Endometrial microvascular endothelial cells (primary cell): Measurements from ENCODE around the gene COL12A1. TPM values are rescaled to one million over a fixed set of nuclear protein-coding genes. Genes with fewer than 3 reads are reported as not detected.
"Not testable (repeated sequence)": the region's sequence is repeated elsewhere in the genome, so short reads cannot be mapped to it uniquely, and the experiment has no call there.

Source experiments
- in situ Hi-C: cut with HindIII; loops from 2 replicates; pipeline ENCODE4 v1.10.0; 2017; ENCODE audit warnings: low sequenced_read_pairs, low pct_unique_long_range_greater_than_20kb; ENCODE audit errors: inconsistent ontology term
- total RNA-seq: library from RNA; depleted of rRNA; stranded (reverse); fragments of >200 nt; gene quantifications from one replicate; pipeline ENCODE4 v1.2.3, GENCODE V29; 2015; ENCODE audit errors: inconsistent ontology term

The COL12A1 gene
- total RNA-seq, 1 donor from 2014 or later, result 64.7 TPM

DNA sequence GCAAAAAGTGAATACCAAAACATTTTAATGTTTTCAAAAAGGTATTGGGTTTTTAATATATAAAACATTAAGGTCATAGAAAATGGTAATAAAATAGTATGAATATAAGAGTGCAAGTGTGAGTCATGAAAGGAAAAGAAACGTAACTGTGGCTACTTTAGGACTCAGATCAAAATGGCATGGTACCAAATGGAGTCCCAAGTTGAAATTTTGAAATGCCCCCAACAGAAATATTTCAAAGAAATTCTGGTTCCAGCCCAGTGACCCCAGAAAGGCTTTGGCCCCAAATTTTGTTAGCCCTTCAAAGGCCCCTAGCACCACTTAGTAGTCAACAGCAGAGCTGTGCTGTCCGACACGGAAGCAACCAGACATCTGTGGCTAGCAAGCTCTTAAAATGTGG, 6.0 kb downstream of the COL12A1 start:
- in situ Hi-C loops, result loop anchor here (25.0 kb wide), 1 partner anchor 1113 kb away; no protein-coding TSS in a partner anchor

DNA sequence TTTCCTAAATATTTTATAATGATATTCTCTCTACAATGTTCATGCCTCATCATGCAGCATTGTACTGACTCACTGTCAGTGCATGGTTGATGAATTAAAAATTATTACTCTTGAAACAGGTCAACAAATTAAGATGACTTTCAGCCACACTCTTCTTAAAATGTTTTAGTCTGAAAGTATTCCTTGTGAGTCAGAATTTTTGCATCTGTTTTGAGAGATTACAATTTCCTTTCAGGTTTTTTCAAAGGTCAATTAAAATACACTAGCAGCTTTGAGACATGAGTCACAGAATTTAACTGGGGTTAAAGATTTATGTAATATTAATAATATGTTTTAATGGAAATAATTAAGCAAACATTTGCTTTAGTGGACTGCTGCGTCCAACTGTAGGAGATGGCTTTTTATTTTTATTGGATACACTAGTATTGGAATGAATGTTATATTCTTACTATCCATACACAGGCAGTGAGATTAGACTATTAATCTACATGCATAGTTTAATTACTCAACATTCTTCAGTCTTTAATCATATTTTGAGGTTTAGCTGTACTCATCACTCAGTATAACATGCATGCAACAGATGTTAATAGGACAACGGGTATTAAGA, 9.7 kb downstream of the COL12A1 start:
- in situ Hi-C loops, result no loop called here

DNA sequence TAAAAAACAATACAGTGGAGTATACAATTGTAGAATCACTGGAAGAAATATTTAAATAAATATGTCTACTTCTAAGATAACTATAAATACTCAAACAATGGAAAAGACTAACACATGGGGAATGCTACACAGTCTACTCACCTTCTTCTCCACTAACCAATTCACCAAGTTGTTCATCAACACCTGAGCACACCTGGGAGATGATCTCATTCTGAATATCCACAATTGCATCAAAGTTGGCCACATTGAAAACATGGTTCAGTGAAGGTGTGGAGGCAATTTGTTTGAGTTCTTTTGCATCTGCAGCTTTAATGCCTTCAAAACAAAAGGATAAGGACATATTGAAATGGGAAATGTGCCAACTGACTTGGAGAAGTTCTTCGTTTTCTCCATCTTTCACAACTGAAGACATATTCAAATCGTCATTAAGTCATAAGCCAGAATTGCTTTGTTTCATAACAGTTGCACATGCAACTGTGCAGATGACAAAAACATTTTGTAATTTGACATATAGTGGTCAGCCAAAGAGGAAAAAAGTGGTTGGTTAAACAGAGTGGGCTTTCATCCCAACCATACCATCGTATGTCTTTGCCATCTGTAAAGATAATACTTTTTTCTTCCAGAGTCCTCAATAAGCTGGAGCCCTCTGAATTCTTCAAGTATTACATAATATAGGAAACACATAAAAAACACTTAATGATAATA, 17.5 kb downstream of the COL12A1 start:
- in situ Hi-C loops, result no loop called here

DNA sequence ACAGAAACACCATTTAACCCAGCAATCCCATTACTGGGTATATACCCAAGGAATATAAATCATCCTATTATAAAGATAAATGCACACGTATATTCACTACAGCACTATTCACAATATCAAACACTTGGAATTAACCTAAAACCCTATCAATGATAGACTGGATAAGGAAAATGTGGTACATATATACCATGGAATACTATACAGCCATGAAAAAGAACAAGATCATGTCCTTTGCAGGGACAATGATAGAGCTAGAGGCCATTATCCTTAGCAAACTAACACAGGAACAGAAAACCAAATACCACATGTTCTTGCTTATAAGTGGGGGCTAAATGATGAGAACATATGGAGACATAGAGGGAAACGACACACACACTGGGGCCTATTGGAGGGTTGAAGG, 19.3 kb downstream of the COL12A1 start:
- in situ Hi-C loops, result not testable (repeated sequence)

DNA sequence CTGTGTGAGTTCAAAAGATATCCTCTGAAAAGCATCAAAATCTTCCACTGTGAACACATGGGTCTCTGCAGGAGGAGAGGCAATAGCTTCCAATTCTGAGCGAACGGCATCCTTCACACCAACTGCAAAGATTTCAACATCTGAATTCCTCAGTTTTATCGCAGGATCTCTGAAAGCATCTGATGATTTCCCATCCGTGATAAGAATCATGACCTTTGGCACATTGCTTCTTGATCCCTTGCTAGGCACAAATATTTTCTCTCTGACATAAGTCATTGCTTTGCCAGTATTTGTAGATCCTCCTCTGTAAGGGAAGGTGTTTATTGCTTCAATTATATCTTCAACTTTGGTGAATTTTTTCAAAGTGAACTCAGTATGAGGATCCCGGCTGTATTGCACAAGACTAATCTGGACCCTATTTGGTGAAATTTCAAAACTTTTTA, 22.7 kb downstream of the COL12A1 start:
- in situ Hi-C loops, result no loop called here

DNA sequence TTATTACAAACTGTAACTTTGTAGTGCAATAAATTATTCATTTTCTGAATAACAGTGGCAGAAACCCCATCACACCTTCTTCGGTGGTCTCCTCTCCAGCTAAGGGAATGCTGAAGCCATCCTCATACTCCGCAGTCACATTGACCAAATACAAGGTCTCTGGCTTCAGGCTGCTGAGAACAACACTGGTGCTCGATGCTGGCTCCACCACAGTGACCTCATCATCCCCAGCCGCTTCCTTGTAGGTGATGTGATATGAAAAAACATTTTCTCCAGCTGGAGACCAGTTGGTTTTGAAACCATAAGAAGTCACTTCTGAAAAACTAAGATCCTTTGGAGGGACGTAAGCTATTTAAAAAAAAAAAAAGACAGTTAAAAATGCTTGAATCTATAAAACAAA, 25.0 kb downstream of the COL12A1 start:
- in situ Hi-C loops, result no loop called here

DNA sequence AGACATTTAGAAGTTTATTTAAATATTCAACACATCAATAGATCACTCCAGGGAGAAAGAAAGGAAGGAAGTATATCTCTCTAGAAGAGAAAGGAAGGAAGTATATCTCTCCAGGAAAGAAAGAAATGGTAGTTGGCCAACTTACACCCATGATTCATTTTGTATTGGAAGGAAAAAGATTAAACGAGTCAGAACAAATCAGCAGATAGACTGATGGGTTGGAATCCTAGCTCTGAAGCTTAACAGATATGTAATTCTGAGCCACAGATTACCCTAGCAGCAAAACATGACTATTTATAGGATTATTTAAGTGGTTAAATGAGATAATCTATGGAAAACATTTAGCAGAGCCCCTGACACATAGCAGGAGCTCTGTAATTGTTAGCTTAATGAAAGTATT, 27.1 kb downstream of the COL12A1 start:
- in situ Hi-C loops, result no loop called here

DNA sequence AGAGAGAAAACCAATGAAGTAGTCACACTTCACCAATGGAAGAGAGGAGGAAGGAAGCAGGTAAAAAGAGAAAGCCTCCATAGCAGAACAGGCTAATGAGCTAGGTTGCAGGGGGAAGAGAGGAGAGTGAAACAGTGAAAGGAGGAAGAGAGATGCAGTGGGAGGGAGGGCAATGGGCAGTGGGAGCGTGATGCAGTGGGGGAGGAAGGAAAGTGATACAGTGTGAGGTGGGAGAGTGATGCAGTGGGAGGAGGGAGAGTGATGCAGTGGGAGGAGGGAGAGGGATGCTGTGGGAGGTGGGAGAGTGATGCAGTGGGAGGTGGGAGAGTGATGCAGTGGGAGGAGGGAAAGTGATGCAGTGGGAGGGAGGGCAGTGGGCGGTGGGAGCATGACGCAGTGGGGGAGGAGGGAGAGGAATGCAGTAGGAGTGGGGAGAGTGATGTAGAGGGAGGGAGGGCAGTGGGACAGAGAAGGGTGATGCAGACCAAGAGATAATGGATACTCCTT, 29.7 kb downstream of the COL12A1 start:
- in situ Hi-C loops, result no loop called here

DNA sequence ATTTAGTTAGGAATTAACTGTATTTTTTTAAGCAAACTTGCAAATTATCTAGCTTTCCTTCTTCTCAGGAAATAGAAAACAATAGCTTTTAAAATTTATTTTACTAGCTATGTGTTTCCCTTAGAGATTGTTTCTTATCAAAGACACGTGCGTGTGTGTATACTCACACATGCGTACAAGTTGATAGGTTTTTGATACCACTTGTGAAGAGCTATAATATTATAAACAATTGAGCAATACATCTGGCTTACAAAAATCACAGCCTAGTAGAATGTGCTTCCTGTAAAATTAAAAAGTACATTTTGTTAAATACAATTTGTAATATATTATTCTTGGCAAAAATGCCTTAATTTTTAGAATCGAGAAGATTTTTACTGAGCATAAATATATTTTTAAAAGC, 33.9 kb downstream of the COL12A1 start:
- in situ Hi-C loops, result no loop called here

DNA sequence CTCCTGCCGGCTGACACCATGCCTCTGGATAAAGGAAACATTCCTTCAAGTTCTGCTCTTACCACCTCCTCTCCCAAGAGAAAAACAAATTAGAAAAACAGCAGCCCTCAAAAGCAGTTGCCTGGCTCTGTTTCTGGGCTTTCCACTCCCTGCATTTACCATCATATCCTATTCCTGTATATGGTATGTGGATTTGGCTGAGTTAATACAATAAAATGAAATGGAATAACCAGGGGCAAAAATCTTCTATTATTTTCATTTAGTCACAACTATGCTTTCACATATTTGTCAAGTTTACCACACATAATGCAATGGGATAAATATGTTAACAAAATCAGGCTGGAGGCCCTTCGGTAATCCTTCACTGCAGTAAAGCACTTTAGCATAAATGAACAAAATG, 34.3 kb downstream of the COL12A1 start:
- in situ Hi-C loops, result no loop called here

DNA sequence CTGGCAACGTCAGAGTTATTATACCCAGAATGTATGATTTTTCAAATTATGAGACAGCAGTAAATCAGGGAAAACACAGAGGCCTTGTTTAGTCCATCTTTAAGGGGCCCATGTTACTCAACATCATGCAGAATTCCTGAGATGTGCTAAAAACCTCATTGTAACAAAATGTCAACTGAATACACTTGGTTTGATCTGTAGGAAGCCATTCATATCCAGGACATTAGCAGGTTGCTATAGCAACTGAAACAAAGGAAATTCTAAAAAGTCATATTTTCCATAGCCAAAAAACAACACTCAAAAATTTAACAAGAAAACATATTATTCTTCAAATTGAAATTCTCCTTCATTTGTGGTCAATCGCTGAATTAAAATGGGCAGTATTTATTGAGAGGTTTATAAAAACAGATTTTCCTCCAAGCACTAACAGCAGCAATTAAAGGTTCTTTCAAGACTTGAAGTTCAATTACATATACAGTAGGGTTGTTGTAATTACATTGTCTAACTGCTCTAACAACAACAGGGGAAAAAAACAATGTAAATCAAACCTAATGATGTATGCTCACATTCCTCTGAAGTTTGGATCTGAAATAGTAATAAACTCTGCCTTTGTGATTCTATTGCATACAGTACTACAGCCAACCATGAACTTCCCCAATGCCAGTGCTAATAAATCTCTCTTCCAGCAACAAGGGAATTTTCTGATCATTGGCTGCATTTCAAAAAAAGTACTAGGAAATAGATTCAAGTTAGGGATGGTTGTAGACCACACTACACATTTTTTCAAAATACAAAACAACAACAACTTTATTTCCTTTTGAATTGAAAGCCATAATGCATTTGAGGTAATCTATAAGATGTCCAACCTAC, 34.9 kb downstream of the COL12A1 start:
- in situ Hi-C loops, result no loop called here

DNA sequence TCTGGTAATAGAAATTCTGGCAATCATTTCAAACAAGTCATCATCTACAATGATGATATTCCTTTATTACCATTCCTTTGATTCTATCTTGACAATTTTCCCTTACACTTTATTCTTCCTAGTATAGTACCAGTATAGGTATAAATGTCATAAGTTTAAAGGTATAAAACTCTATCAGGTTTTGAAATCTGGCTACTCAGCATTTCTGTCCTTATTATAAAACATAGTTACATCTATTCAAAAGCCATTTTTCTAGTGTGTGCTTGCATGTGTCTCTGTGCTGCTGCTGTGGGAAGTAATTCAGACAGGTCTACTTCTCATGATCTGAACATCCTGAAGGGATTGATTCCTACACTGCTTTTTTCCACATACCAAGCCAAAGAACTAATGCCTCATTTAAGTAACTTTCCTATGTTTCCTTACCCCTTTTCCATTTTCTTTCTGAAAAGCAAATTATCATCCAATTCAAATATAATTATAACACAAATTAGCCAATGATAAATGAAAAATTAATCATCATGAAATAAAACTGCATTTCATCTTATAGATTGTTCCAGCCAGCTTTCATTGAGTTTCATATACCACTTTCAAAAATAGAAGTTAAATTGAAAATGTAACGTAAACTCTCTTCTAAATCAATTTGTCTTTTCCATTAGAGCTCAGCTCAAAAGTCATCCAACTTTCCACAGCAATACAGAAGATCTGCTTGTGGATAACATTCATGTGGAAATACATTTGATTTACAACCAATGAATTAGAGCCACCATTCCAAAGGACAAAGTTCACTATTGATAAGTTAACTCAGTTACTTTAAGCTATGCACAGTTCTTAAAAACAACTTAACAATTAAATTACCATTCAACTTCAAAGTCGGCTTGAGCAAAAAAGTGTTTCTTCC, 35.9 kb downstream of the COL12A1 start:
- in situ Hi-C loops, result no loop called here

DNA sequence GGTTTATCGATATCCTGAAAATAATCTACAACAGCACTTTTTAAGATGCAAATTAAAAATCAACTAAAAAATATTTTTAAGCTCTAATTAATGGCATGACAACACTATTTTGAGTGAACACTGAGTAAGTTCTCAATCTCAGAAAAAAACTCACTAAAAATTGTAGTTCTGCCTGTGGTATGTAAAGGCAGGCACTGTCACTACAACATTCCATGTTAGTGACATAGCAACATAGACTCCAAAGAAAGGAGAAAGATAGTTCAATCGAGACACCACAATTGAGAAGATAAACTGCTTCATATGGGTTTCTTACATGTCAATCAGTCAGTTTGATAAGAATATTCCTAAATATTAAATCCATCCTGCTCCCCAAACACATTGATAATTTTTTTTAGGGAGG, 38.0 kb downstream of the COL12A1 start:
- in situ Hi-C loops, result no loop called here

DNA sequence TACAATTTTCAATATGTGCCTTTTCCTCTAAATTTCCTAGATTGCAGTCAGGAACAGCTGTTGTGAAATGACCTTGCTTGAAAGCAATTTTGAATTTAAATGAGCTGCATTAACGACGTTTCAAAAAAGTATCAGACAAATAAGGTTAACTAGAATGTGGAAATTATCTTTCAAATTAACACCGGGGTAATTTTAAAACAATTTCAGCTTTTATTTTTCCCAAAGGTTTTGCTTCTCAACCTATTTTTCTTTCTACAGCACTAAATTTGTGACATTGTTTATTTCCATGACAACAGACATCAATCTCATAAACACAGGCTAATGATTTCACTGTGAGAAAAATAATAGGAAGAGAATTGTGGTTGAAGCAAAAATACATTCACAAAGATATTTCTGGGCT, 38.5 kb downstream of the COL12A1 start:
- in situ Hi-C loops, result no loop called here

DNA sequence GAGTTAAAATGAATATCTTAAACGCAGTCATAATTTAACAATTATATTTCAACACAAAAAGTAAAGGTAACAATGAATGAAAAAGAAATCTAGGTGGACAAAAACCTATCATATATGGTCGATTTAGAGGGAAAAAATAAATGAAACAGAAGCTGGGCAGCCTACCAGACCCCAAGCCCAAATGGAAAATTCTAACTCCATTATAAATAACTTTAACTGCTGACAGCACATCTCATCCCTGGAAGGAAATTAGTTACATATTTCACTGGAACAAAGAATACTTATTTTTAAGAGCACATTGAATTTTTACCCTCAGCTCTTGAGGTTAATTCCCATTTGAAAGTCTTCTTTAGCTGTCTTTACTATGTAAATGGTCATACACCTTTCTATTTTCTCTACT, 39.1 kb downstream of the COL12A1 start:
- in situ Hi-C loops, result no loop called here

DNA sequence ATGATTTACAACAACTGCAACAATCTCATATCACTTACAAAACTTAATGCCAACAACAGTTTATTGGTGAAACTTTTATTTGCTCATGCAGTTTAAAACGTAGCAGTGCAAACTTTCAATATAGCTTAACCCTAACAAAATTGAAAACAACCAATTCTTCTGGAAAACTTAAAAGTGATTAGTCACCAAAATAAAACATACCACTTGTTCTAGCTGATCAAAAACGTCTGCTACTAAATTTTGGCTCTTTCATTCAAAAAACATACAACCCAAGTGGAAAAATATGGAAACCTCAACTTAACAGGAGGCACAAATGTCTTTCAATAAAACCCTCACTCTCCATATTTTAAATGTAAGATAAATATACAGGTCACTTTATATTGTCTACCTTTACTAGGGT, 39.6 kb downstream of the COL12A1 start:
- in situ Hi-C loops, result no loop called here

DNA sequence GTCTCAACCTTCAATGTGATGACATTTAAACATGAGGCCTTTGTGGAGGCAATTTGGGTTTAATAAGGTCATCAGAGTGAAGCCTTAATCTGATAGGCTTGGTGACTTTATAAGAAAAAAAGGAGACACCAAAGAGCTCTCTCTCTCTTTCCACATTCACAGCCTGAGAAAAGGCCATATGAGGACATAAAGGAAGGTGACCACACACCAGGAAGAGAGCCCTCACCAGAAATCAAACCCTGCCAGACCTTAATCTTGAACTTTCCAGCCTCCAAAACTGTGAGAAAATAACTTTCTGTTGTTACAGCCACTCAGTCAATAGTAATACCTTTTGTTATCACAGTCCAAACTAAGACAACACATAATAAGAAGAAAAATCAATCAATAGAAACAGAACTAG, 47.7 kb downstream of the COL12A1 start:
- in situ Hi-C loops, result no loop called here

DNA sequence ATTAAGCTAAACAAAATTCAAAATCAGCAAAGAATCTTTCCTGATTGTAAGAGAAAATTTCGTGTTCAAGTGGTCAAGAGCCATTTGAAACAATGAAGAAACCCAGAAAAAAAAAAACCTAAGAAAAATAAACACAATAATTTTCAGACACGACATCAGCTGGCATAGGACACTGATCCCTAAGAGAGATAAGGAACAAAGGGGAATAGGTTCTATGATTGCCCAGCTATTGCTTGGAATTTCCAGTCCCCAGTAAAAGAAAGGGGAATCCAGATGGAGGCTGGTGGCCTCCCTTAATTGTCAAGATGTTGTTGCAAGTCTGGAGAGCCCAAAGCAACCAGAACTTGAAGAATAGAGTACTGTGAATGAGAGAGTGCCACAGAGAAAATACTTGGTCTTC, 48.5 kb downstream of the COL12A1 start:
- in situ Hi-C loops, result no loop called here
